ENCODE results near the gene OSBPL5.

Gene OSBPL5

DNA sequence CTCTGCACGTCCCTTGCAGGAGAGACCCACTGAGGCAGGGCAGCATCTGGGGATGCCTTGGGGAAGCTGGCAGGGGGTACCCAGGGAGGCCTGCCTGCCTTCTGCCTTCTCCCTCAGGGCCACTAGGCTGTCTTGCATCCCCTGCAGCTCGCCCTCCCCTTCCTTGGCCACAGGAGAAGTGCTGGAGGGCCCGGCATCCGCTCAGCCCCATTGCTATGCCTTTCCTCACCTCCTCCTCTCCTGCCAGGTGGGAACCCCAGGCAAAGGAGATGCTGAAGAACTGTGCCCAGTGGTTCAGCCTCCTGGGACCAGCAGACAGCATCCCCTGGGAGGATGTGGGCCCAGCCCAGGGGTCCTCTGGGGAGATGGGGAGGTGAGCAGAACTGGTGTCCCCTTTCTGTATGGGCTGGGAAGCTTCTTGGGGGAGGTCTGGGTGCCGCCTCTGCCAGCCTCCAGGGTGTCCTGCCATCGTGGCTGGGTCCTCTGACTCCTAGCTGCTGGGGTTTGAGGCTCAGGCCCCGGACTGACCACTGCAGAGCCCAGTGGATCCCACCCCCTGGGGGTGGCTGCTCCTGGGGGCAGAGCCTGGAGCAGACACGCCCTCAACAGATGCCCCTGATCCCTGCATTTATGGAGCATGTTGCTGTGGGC is 32.9 kb upstream of the OSBPL5 start:
- DNase-seq = no peak

GRCh38 chr11:3197044-3197695 is 32.1 kb upstream of the OSBPL5 start:
- no peak for DNase-seq

DNA sequence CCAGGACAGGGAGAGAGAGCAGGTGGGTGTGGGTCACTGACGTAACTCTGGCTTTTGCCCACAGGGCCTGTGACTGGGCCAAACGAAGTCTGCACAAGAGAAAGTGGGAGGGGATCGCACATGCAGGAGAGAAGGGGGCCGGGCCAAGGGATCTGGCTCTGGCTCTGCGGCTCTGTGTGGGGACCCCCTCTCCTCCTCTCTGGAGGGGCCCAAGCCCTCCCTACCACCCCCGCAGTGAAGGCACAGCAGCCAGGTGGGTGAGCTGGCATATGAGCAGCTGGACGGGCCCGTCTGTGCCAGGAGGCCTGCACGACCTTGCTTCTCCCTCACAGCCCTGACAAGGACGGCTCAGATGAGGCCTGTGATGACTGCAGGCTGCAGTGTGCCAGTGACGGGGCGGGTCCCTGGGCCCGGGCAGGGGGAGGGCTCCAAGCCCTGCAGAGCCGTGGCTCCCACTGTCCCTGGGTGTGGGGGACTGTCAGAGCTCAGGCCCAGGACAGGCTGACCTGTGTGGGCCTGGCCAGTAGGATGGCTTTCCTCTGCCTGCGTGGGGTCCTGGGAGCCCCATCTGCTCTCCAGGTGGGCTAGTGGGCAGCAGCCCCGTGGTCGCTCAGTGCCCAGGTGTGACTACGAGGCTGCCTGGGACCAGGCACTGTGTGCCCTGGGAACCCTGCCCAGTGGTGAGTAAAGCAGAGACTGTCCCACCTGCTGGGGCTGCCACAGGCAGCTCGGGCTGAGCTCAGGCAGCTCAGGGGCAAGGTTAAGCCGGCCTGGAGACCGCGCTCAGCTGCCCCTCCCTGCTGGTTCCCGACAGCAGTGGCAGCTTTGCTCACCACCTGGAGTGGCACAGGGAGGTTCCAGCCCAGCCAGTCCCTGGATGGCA is 31.3 kb upstream of the OSBPL5 start:
- DNase-seq = no peak

- DNase-seq = no peak
These were observed 30.4 kb upstream of the OSBPL5 start for GRCh38 chr11:3195251-3196160.

GRCh38 chr11:3194016-3194816 is 29.1 kb upstream of the OSBPL5 start:
- DNase-seq = no peak

- DNase-seq = no peak
These were observed 28.4 kb upstream of the OSBPL5 start for GRCh38 chr11:3193373-3194015.

- no peak for DNase-seq
These were observed 27.6 kb upstream of the OSBPL5 start for GRCh38 chr11:3192511-3193372.

DNA sequence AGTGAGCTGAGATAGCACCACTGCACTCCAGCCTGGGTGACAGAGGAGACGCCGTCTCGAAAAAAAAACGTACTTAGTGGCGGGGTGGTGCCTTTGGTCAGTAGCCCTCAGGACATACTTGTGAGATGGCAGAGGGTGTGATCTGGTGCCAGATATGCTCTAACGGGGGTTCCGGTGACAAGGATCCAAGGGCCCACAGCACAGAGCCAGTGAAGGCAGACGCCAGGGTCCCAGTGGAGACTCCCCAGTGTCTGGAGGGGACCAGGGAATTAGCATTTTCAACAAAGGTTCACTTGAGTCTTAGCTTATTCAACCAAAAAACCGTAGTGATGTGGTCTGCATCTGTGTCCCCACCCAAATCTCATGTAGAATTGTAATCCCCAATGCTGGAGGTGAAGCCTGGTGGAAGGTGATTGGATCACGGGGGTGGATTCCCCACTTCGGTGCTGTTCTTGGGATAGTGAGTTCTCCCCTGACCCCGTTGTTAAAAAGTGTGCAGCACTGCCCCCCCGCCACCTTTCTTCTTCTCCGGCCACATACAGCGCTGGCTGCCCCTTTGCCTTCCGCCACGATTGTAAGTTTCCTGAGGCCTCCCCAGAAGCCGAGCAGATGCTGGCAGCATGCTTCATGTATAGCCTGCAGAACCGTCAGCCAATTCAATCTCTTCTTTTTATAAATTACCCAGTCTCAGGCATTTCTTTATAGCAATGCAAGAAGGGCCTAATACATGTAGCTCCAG is 26.6 kb upstream of the OSBPL5 start:
- no peak for DNase-seq

GRCh38 chr11:3190600-3190999 is 25.5 kb upstream of the OSBPL5 start:
- DNase-seq = no peak

DNA sequence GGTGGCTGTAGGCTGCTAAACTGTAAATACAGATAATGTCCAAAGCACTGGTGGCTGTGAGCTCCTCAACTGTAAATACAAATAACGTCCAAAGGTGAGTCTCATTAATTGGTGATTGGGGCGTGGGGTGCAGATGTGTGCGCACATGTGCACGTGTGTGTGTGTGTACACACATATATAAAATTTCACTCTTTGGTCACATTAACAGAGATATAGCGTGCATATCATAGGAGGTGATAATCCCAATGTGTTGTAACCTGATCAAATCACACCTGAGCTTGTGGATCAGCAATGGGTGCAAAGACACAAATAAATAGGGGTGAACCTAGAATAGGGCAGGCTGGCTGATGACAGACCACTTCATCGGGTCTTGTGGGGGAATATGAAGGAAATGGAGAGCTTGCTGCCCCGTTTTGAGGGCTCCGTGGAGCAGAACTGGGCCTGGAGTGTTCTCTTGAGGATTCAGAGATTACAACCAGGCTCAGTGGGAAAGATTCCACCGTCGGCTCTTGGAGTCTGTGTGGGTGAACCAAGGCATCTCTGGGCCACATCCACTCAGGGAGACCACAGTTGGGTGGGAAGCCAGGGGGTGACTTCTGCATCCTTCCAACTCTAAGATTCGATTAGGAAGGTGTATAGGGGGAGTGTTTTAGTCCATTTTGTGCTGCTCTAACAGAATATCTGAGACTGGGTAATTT is 24.9 kb upstream of the OSBPL5 start:
- DNase-seq = no peak

DNA sequence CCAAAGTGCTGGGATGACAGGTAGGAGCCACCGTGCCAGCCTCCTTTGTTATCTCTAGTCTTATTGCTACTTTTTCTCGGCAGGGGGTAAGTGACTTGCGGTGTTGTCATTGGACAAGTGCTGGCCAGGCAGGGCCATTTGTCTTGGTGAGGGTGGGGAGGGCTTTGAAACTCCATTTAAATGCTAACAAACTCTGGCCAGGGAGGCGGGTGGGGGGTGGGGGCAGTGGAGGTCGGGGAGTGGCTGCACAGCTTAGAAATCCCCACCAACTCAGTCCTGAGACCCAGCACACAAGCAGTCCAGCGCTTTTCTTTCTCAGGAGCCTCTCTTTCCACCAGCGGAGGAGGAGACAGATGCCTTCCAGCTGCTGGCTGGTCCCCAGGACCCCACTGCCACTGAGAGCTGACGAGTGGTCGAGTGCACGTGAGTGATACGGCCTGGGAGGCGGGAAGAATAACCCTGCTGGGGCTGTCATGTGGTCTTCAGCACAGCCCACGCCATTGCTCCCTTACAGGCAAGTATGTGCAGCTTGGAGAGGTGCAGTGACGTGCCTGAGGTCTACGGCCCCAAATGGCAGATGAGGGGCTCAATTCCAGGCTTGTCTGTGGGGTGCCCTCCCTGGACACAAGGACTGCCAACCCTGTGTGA is 24.2 kb upstream of the OSBPL5 start:
- no peak for DNase-seq

- DNase-seq = no peak
These were observed 23.5 kb upstream of the OSBPL5 start for GRCh38 chr11:3188496-3189195.

- DNase-seq = no peak
These were observed 21.2 kb upstream of the OSBPL5 start for GRCh38 chr11:3186166-3186953.

DNA sequence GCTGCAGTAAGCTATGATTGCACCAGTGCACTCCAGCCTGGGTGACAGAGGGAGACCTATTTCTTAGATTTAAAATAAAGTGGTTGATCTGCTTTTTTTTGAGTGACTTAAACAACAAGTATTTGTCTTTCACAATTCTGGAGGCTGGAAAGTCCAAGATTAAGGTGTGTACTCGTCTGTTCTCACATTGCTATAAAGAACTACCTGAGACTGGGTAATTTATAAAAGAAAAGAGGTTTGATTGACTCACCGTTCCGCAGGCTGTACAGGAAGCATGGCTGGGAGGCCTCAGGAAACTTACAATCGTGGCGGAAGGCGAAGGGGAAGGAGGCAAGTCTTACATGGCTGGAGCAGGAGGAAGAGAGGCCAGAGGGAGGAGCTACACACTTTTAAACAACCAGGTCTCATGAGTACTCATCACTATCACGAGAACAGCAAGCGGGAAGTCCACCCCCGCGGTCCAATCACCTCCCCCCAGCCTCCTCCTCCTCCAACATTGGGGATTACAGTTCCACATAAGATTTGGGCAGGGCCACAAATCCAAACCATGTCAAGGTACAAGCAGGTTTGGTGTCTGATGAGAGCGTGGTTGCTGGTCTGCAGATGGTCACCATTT is 19.7 kb upstream of the OSBPL5 start:
- DNase-seq = no peak

- DNase-seq = no peak
These were observed 18.4 kb upstream of the OSBPL5 start for GRCh38 chr11:3183523-3183922.

DNA sequence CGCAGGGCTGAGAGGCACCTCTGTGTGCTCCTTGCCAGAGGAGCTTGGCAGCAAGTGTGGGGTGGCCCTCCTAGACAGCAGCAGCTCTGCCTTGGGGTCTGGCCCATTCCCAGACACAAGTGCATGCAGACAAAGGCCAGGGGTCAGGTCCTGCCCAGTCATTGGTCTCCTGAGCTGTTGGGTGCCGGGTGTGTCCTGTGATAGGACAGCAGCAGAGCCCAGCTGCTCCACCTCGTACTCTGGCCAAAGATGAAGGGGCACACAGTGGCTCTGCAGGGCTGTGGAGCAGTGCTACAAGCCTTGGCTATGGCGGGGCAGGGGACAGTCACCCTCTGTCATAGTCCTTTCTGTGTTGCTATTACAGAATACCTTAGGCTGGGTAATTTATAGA is 17.3 kb upstream of the OSBPL5 start:
- DNase-seq = no peak

Data from activated naive CD4-positive, alpha-beta T cell (primary cell).